H1 (cell line): ENCODE measurements around the gene FAIM2. TPM values are rescaled to one million over a fixed set of nuclear protein-coding genes. Genes with fewer than 3 reads are reported as not detected.

Experiments used
- ASH2L ChIP-seq: fragments of 200-600, 300-600 bp; sonication (generic); IDR thresholded peaks from one replicate; pipeline ENCODE4 v1.7.1; 2017; ENCODE audit warnings: low read length
- CTBP2 ChIP-seq: IDR thresholded peaks from 2 replicates; pipeline ENCODE4 v1.7.0; 2011; ENCODE audit warnings: borderline replicate concordance, mild to moderate bottlenecking, moderate library complexity, mixed read lengths, low read length; ENCODE audit not compliant: insufficient read depth, insufficient read length
- HDAC6 ChIP-seq: IDR thresholded peaks from one replicate; pipeline ENCODE4 v1.7.1; 2012; ENCODE audit warnings: low read depth, mild to moderate bottlenecking, inconsistent platforms, low read length, moderate library complexity
- NANOG ChIP-seq: IDR thresholded peaks from 2 replicates; pipeline ENCODE4 v1.6.1; 2011; ENCODE audit warnings: low read length, low read depth, mild to moderate bottlenecking, inconsistent platforms; ENCODE audit not compliant: insufficient read depth, poor library complexity, severe bottlenecking
- NRF1 ChIP-seq: IDR thresholded peaks from 2 replicates; pipeline ENCODE4 v1.6.1; 2011; ENCODE audit warnings: mild to moderate bottlenecking, low read depth, low read length, improper control_type of control experiment
- SRF ChIP-seq: IDR thresholded peaks from 2 replicates; pipeline ENCODE4 v1.6.1; 2011; ENCODE audit warnings: mild to moderate bottlenecking, low read depth, low read length, moderate library complexity
- TBP ChIP-seq: IDR thresholded peaks from 2 replicates; pipeline ENCODE4 v1.6.1; 2011; ENCODE audit warnings: low read depth, low read length, improper control_type of control experiment
- polyA plus RNA-seq, 7 experiments: library from polyadenylated mRNA; depleted of rRNA in 3 of 7; stranded (reverse) in 5 of 7; unstranded in 2 of 7; fragments of >200 nt in 5 of 7; fragments of 200-250 nt in 2 of 7; gene quantifications; 1 replicate in 5 of 7; 2 replicates in 1 of 7; 4 replicates in 1 of 7; pipeline versions ENCODE4 v1.2.1 to v1.2.3, GENCODE V29; 2011 to 2013; ENCODE audit warnings: missing spikeins in 2 of 7, mixed read lengths in 2 of 7
- total RNA-seq: library from RNA; stranded (reverse); fragmentation: NEBNext Ultra II Directional; extraction: Animal tissue kit (Norgen Biotek cat#: 25700); gene quantifications from 2 replicates; pipeline ENCODE4 v1.2.1, GENCODE V29; 2021
- TF ChIP-seq, protein P1 (sequence below): fragments of 300-600 bp; sonication (generic); IDR thresholded peaks from 2 replicates; pipeline ENCODE4 v1.7.1; 2012; ENCODE audit warnings: low read length, moderate library complexity, mild to moderate bottlenecking, inconsistent platforms; ENCODE audit not compliant: insufficient replicate concordance
- TF ChIP-seq, protein P2 (sequence below): IDR thresholded peaks from 2 replicates; pipeline ENCODE4 v1.6.1; 2012; ENCODE audit warnings: inconsistent platforms

The FAIM2 gene
- total and polyA plus RNA-seq, 2 of the 8 experiments (the other 6 are each of a cell fraction or from before 2014, with no cell fraction given): 0.89 to 1.3 TPM

DNA sequence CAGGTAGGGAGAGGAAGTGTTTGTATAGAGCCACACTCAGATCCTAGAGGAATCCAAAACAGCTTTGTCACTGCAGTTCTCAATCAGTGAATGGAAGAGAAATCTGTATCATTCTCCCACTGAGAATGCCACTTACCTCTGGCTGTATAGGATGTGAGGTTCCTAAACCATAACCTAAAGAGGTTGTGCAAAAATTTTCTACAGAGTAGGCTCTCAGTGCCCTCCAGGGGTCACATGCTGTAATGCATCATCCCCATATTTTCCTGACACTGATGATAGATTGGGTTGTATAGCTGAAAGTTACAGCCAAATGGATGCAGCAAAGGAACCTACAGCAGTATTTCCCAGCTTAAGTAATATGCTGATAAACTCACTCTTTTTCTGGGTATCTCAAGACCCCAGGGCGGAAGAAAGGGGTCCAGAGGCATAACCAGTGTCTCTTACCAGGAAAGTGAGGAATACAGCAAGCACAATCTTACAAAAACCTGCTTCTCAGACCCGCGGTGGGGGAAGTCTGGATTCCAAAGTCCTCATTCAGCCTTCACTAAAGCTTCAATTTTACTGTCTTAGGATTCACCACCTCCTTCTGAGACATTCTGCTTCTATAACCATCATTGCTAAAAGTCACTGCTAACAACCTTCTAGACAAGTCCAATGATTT, 64.6 kb downstream of the FAIM2 start (continued):
- TF ChIP-seq NANOG (no peak), HDAC6 (no peak), NRF1 (no peak), ASH2L (no peak), SRF (no peak), TBP (no peak), CTBP2 (no peak)
- TF ChIP-seq, protein P1, sequence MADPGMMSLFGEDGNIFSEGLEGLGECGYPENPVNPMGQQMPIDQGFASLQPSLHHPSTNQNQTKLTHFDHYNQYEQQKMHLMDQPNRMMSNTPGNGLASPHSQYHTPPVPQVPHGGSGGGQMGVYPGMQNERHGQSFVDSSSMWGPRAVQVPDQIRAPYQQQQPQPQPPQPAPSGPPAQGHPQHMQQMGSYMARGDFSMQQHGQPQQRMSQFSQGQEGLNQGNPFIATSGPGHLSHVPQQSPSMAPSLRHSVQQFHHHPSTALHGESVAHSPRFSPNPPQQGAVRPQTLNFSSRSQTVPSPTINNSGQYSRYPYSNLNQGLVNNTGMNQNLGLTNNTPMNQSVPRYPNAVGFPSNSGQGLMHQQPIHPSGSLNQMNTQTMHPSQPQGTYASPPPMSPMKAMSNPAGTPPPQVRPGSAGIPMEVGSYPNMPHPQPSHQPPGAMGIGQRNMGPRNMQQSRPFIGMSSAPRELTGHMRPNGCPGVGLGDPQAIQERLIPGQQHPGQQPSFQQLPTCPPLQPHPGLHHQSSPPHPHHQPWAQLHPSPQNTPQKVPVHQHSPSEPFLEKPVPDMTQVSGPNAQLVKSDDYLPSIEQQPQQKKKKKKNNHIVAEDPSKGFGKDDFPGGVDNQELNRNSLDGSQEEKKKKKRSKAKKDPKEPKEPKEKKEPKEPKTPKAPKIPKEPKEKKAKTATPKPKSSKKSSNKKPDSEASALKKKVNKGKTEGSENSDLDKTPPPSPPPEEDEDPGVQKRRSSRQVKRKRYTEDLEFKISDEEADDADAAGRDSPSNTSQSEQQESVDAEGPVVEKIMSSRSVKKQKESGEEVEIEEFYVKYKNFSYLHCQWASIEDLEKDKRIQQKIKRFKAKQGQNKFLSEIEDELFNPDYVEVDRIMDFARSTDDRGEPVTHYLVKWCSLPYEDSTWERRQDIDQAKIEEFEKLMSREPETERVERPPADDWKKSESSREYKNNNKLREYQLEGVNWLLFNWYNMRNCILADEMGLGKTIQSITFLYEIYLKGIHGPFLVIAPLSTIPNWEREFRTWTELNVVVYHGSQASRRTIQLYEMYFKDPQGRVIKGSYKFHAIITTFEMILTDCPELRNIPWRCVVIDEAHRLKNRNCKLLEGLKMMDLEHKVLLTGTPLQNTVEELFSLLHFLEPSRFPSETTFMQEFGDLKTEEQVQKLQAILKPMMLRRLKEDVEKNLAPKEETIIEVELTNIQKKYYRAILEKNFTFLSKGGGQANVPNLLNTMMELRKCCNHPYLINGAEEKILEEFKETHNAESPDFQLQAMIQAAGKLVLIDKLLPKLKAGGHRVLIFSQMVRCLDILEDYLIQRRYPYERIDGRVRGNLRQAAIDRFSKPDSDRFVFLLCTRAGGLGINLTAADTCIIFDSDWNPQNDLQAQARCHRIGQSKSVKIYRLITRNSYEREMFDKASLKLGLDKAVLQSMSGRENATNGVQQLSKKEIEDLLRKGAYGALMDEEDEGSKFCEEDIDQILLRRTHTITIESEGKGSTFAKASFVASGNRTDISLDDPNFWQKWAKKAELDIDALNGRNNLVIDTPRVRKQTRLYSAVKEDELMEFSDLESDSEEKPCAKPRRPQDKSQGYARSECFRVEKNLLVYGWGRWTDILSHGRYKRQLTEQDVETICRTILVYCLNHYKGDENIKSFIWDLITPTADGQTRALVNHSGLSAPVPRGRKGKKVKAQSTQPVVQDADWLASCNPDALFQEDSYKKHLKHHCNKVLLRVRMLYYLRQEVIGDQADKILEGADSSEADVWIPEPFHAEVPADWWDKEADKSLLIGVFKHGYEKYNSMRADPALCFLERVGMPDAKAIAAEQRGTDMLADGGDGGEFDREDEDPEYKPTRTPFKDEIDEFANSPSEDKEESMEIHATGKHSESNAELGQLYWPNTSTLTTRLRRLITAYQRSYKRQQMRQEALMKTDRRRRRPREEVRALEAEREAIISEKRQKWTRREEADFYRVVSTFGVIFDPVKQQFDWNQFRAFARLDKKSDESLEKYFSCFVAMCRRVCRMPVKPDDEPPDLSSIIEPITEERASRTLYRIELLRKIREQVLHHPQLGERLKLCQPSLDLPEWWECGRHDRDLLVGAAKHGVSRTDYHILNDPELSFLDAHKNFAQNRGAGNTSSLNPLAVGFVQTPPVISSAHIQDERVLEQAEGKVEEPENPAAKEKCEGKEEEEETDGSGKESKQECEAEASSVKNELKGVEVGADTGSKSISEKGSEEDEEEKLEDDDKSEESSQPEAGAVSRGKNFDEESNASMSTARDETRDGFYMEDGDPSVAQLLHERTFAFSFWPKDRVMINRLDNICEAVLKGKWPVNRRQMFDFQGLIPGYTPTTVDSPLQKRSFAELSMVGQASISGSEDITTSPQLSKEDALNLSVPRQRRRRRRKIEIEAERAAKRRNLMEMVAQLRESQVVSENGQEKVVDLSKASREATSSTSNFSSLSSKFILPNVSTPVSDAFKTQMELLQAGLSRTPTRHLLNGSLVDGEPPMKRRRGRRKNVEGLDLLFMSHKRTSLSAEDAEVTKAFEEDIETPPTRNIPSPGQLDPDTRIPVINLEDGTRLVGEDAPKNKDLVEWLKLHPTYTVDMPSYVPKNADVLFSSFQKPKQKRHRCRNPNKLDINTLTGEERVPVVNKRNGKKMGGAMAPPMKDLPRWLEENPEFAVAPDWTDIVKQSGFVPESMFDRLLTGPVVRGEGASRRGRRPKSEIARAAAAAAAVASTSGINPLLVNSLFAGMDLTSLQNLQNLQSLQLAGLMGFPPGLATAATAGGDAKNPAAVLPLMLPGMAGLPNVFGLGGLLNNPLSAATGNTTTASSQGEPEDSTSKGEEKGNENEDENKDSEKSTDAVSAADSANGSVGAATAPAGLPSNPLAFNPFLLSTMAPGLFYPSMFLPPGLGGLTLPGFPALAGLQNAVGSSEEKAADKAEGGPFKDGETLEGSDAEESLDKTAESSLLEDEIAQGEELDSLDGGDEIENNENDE: no peak
- TF ChIP-seq, protein P2, sequence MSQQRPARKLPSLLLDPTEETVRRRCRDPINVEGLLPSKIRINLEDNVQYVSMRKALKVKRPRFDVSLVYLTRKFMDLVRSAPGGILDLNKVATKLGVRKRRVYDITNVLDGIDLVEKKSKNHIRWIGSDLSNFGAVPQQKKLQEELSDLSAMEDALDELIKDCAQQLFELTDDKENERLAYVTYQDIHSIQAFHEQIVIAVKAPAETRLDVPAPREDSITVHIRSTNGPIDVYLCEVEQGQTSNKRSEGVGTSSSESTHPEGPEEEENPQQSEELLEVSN: no peak
